SU-DHL-6 (cell line): ENCODE data around the gene COQ5.

Source experiments
- EZH2phosphoT487 ChIP-seq: fragments of 200-600 bp; sonication (generic), shearing (Covaris generic); conservative IDR thresholded peaks from 2 replicates; pipeline ENCODE4 v1.6.1; 2018; ENCODE audit warnings: mild to moderate bottlenecking, antibody characterized with exemption, low read length, moderate library complexity, mixed read lengths
- TF ChIP-seq, protein P1 (sequence below): fragments of 200-600 bp; sonication (generic); IDR thresholded peaks from one replicate; pipeline ENCODE4 v1.5.1; 2017; ENCODE audit warnings: antibody characterized with exemption, mild to moderate bottlenecking, low read length, moderate library complexity; ENCODE audit not compliant: insufficient read depth, poor library complexity, severe bottlenecking

DNA sequence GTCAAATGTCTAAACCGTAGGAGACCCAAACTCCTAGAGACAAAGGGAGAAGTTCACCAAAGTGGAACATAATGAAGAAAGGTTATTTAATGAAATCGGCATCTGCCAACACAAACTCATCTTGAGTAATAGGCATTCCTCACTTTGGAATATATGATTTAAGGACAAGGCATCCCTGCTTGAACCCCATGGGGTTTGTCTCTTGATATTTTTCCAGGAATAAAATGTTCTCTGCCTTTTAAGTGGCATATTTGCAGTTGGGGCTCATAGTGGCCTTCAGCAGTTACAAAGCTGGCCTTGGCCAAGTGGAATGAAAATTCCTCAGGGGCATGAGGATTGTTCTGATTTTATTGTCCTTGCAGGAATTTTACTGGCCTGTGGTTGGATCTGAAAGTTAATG, 45.1 kb upstream of the COQ5 start:
- TF ChIP-seq, protein P1, sequence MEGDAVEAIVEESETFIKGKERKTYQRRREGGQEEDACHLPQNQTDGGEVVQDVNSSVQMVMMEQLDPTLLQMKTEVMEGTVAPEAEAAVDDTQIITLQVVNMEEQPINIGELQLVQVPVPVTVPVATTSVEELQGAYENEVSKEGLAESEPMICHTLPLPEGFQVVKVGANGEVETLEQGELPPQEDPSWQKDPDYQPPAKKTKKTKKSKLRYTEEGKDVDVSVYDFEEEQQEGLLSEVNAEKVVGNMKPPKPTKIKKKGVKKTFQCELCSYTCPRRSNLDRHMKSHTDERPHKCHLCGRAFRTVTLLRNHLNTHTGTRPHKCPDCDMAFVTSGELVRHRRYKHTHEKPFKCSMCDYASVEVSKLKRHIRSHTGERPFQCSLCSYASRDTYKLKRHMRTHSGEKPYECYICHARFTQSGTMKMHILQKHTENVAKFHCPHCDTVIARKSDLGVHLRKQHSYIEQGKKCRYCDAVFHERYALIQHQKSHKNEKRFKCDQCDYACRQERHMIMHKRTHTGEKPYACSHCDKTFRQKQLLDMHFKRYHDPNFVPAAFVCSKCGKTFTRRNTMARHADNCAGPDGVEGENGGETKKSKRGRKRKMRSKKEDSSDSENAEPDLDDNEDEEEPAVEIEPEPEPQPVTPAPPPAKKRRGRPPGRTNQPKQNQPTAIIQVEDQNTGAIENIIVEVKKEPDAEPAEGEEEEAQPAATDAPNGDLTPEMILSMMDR, result no peak
- TF ChIP-seq EZH2phosphoT487, result no peak
